Keratinocyte (primary cell): Measurements from ENCODE around the gene RARS1. TPM values are rescaled to one million over a fixed set of nuclear protein-coding genes. Genes with fewer than 3 reads are reported as not detected.

Experiments used
- DNase-seq: peaks from one replicate; pipeline ENCODE4 v3.0.0-alpha.2; 2011; ENCODE audit warnings: low read depth, missing footprints, low spot score
- FAIRE-seq: peaks from 2 replicates; lab custom pipeline; 2011; peaks lifted over from hg19 to GRCh38; lab: Jason Lieb, UNC
- H2AFZ ChIP-seq: 2 replicates; pipeline ENCODE4 v1.6.0; 2012; ENCODE audit warnings: low read length, control low read depth, inconsistent platforms; ENCODE audit not compliant: control insufficient read depth
- H3K27ac ChIP-seq: 2 replicates; pipeline ENCODE4 v1.5.1; 2011; ENCODE audit warnings: low read length; ENCODE audit not compliant: control insufficient read depth, insufficient read depth
- H3K27me3 ChIP-seq: 3 replicates; pipeline ENCODE4 v1.6.0; 2011; ENCODE audit warnings: low read length; ENCODE audit not compliant: control insufficient read depth, insufficient read depth; ENCODE audit errors: extremely low read depth
- H3K36me3 ChIP-seq, 2 experiments: 2 replicates in 1 of 2; 3 replicates in 1 of 2; pipeline ENCODE4 v1.5.1; 2011; ENCODE audit warnings: low read length in 2 of 2, mild to moderate bottlenecking in 1 of 2; ENCODE audit not compliant: control insufficient read depth in 2 of 2, insufficient read depth in 2 of 2; ENCODE audit errors: extremely low read depth in 1 of 2
- H3K4me1 ChIP-seq: 3 replicates; pipeline ENCODE4 v1.5.1; 2011; ENCODE audit warnings: low read length; ENCODE audit not compliant: control insufficient read depth, insufficient read depth; ENCODE audit errors: extremely low read depth
- H3K4me2 ChIP-seq: 3 replicates; pipeline ENCODE4 v1.6.0; 2011; ENCODE audit warnings: low read depth, low read length; ENCODE audit not compliant: control insufficient read depth, insufficient read depth; ENCODE audit errors: extremely low read depth
- H3K4me3 ChIP-seq, 3 experiments: fragments of 200-600 bp in 1 of 3; sonication (generic) in 1 of 3; 2 replicates in 2 of 3; 3 replicates in 1 of 3; pipeline ENCODE4 v1.5.1; 2011 to 2016; ENCODE audit warnings: low read length in 3 of 3, mild to moderate bottlenecking in 3 of 3, control low read depth in 2 of 3, inconsistent platforms in 1 of 3, low read depth in 1 of 3, mixed read lengths in 1 of 3, mixed run types in 1 of 3, moderate library complexity in 1 of 3; ENCODE audit not compliant: control insufficient read depth in 2 of 3, insufficient read depth in 2 of 3; ENCODE audit errors: extremely low read depth in 1 of 3
- H3K79me2 ChIP-seq: 2 replicates; pipeline ENCODE4 v1.6.0; 2012; ENCODE audit warnings: low read length; ENCODE audit not compliant: control insufficient read depth, insufficient read depth
- H3K9ac ChIP-seq: 3 replicates; pipeline ENCODE4 v1.6.0; 2011; ENCODE audit warnings: low read length; ENCODE audit not compliant: control insufficient read depth, insufficient read depth; ENCODE audit errors: extremely low read depth
- H3K9me1 ChIP-seq: 3 replicates; pipeline ENCODE4 v1.6.0; 2011; ENCODE audit warnings: low read length; ENCODE audit not compliant: control insufficient read depth, insufficient read depth; ENCODE audit errors: extremely low read depth
- H3K9me3 ChIP-seq: 2 replicates; pipeline ENCODE4 v1.5.1; 2012; ENCODE audit warnings: low read depth, low read length; ENCODE audit not compliant: control insufficient read depth
- H4K20me1 ChIP-seq: 3 replicates; pipeline ENCODE4 v1.6.0; 2011; ENCODE audit warnings: low read length; ENCODE audit not compliant: control insufficient read depth, insufficient read depth; ENCODE audit errors: extremely low read depth
- EZH2 ChIP-seq: IDR thresholded peaks from one replicate; pipeline ENCODE4 v1.6.1; 2012; ENCODE audit warnings: inconsistent platforms, mild to moderate bottlenecking, low read length, moderate library complexity
- dilution Hi-C: fragments of 300-500 bp; cut with MboI; formaldehyde crosslinking; loops from one replicate; pipeline ENCODE4 v1.7.0; 2020; ENCODE audit warnings: low sequenced_read_pairs; ENCODE audit not compliant: extremely low pct_ligation_motif_present
- polyA plus RNA-seq, 5 experiments: library from polyadenylated mRNA; depleted of rRNA in 3 of 5; stranded (reverse) in 3 of 5; stranded (forward) in 1 of 5; unstranded in 1 of 5; fragments of >200 nt; gene quantifications; 1 replicate in 1 of 5; 2 replicates in 3 of 5; 3 replicates in 1 of 5; pipeline versions ENCODE4 v1.2.1 to v1.2.3, GENCODE V29; 2011 to 2012; ENCODE audit warnings: missing spikeins in 2 of 5, low read depth in 1 of 5, low replicate concordance in 1 of 5
- TF ChIP-seq, protein P1 (sequence below), 3 experiments: IDR thresholded peaks in 1 of 3; conservative IDR thresholded peaks in 1 of 3; optimal IDR thresholded peaks in 1 of 3; 2 replicates in 2 of 3; 3 replicates in 1 of 3; pipeline versions ENCODE3 to v1.5.1; 2011; ENCODE audit warnings: low read length in 3 of 3, mild to moderate bottlenecking in 3 of 3, moderate library complexity in 2 of 3, control low read depth in 1 of 3, inconsistent platforms in 1 of 3; ENCODE audit not compliant: insufficient read depth in 2 of 3; ENCODE audit errors: extremely low read depth in 1 of 3

The RARS1 gene
- polyA plus RNA-seq, 1 donor (not counting 4 experiments of a cell fraction or from before 2014, with no cell fraction given) = 128 TPM

DNA sequence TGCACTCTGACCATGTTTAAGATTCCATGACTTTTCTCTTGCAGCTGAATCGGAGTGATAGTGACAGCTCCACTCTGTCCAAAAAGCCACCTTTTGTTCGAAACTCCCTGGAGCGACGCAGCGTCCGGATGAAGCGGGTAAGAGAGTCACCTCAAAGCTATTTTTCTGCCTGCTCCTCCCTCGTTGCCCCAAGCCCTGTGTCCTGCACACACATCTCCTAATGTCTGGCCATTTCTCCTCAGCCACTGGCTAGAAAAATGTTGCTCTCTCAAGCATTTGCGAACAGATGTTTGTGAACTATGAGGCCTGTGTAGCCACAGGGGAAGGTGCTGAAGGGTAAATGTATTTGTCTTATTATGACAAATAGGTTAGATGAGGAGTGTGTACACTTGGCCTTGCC, 25.7 kb upstream of the RARS1 start:
- TF ChIP-seq, protein P1, sequence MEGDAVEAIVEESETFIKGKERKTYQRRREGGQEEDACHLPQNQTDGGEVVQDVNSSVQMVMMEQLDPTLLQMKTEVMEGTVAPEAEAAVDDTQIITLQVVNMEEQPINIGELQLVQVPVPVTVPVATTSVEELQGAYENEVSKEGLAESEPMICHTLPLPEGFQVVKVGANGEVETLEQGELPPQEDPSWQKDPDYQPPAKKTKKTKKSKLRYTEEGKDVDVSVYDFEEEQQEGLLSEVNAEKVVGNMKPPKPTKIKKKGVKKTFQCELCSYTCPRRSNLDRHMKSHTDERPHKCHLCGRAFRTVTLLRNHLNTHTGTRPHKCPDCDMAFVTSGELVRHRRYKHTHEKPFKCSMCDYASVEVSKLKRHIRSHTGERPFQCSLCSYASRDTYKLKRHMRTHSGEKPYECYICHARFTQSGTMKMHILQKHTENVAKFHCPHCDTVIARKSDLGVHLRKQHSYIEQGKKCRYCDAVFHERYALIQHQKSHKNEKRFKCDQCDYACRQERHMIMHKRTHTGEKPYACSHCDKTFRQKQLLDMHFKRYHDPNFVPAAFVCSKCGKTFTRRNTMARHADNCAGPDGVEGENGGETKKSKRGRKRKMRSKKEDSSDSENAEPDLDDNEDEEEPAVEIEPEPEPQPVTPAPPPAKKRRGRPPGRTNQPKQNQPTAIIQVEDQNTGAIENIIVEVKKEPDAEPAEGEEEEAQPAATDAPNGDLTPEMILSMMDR (optimal IDR thresholded peaks at IDR 0.05 in 1 of 3, IDR thresholded peaks at IDR 0.05 in 1 of 3, conservative IDR thresholded peaks at IDR 0.05 in 1 of 3; ENCODE audit: extremely low read depth in 1 of 3, insufficient read depth in 2 of 3, low read length in 3 of 3) = no peak
- TF ChIP-seq EZH2 = no peak
- DNase-seq (no peak), FAIRE-seq (no peak)
- Histone ChIP-seq H3K27me3 (no peaks in the 10 kb centered on the region), H3K9me1 (no peaks in the 10 kb centered on the region), H3K27ac (no peak overlapping the region), H3K4me2 (no peak overlapping the region), H3K9me3 (no peaks in the 10 kb centered on the region), H3K4me3 (no peak overlapping the region), H3K9ac (no peak overlapping the region), H3K36me3 (peaks cover 33 to 51% of the 10 kb centered on the region in 2 experiments), H2AFZ (no peak overlapping the region), H4K20me1 (no peaks in the 10 kb centered on the region), H3K79me2 (no peaks in the 10 kb centered on the region), H3K4me1 (no peaks in the 10 kb centered on the region)
- dilution Hi-C loops = no loop called here

DNA sequence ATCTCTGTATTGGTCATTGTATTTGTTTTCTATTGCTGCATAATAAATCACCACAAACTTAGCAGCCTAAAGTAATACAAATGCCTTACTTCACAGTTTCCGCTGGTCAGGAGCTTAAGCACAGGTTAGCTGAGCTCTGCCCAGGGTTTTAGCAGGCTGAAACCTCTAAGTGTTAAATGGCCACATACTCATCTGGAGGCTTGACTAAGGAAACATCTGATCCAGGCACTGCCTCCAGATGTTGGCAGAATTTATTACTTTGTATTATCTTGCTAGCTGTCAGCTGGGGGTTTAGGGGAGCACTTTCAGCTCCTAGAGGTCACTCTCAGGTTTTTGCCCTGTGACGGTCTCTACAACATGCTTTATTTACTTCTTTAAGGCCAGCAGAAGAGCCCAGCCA, 23.2 kb upstream of the RARS1 start:
- no peaks in the 10 kb centered on the region for H3K4me1 ChIP-seq
- H3K9me1 ChIP-seq = no peaks in the 10 kb centered on the region
- no peak overlapping the region for H3K4me3 ChIP-seq
- FAIRE-seq (no peak), DNase-seq (no peak)
- dilution Hi-C loops = no loop called here
- H3K9ac ChIP-seq = no peak overlapping the region
- H3K79me2 ChIP-seq = no peaks in the 10 kb centered on the region
- H3K4me2 ChIP-seq = no peak overlapping the region
- TF ChIP-seq, protein P1 (optimal IDR thresholded peaks at IDR 0.05 in 1 of 3, IDR thresholded peaks at IDR 0.05 in 1 of 3, conservative IDR thresholded peaks at IDR 0.05 in 1 of 3; ENCODE audit: extremely low read depth in 1 of 3, insufficient read depth in 2 of 3, low read length in 3 of 3) = no peak
- no peaks in the 10 kb centered on the region for H3K9me3 ChIP-seq
- no peaks in the 10 kb centered on the region for H3K27me3 ChIP-seq
- H4K20me1 ChIP-seq = no peaks in the 10 kb centered on the region
- H2AFZ ChIP-seq = no peak overlapping the region
- H3K36me3 ChIP-seq = peaks cover 30 to 48% of the 10 kb centered on the region in 2 experiments
- no peak overlapping the region for H3K27ac ChIP-seq
